CD4-positive, alpha-beta T cell treated with Interleukin-17A for 4 hours (primary cell): ENCODE measurements around the gene WNK2.
"Not testable (repeated sequence)": the region's sequence is repeated elsewhere in the genome, so short reads cannot be mapped to it uniquely, and the experiment has no call there.

Experiments
- DNase-seq: peaks from one replicate; pipeline ENCODE4 v3.0.0-alpha.2; 2020; ENCODE audit warnings: mixed read lengths

WNK2 gene

GRCh38 chr9:93183663-93184431 is at the start of gene WNK2:
Gene WNK2, plus strand, starts transcription at chr9:93184139. Its CDS starts 791 bp downstream, at chr9:93184930.
- peak; percentile 59 for DNase-seq

DNA sequence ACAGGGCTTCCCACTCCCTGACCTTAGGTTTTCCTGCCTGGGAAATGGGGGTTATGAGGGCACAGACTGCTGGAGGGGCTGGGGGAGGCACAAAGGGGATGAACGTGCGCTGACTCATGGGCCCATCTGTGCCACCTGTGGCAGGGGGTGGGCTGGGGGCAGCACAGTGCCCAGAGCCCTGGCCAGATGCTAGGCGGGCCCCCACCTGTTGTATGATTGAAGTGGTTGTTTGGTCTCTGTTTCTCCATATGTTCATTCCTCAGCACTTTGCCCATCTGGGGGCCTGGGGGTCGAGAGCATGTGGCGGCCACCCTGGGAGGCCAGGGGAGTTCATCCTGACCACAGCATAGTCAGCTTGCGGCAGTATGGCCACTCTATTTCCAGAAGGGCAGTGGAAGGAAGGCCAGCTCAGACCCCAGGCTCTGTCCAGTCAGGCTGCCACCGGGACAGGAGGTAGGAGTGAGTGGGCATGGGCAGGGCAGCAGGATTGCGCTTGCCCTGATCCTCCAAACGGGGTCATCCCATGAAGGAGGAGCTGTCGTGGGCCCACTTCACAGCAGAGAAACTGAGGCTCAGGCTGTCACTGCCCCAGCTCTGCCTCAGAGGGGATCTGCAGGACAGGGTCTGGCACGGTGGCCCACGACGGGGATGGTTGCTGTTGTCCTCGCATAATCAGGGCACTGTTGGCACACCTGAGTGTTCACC is 49.0 kb upstream of the WNK2 start:
- DNase-seq, result no peak

DNA sequence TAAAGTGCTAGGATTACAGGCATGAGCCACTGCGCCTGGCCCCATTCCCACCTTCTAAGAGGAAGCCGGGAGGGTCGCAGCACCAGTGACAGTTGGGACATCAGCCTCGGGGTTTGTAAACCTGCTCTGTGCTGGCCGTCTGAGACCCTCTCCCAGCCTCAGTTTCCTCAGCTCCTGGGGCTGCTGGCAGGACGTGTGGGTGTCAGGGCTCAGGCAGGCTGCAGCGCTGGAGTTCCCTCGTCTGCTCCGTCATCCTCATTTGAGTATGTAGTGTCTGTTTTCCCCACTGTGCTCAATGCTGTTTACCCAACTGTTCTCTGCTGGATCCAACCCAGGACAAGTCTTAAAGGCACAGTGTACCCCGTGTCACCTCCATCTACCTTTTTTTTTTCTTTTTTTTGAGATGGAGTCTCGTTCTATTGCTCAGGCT is 47.9 kb upstream of the WNK2 start:
- DNase-seq, result no peak

- no peak for DNase-seq
Observed at GRCh38 chr9:93137362-93137761, 46.6 kb upstream of the WNK2 start.

DNA sequence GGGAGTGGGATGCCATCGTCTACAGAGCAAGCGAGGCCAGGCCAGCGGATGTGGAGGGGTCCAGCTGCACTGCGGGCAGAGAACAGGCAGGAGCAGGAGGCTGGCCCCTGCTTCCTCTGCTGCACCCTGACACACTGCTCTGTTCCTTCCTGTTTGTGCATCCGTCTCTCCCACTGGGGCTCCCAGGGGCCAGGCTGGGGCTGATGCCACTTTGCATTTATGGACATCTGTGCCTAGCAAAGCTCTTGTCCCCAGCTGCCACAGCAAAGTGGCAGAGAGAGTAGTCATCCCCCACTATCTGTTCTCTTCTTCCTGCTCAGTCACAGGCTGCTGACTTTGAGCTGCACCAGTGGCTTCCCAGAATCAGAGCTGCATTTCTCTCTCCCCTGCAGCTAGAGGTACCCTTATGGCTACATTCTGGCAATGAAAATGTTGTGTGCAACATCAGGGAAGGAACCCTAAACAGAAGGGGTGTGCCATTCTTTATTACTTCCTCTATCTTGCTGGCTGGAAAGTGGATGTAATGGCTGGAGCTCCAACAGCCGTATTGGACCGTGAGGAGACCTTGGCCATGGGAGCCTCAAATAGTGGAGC is 45.7 kb upstream of the WNK2 start:
- DNase-seq, result peak; percentile 29

- DNase-seq, result no peak
Observed at GRCh38 chr9:93139365-93140182, 44.4 kb upstream of the WNK2 start.

- peak; percentile 19 for DNase-seq
Observed at GRCh38 chr9:93141771-93142483, 42.0 kb upstream of the WNK2 start.

- DNase-seq, result peak; percentile 80
Observed at GRCh38 chr9:93143830-93144530, 40.0 kb upstream of the WNK2 start.

- DNase-seq, result not testable (repeated sequence)
Observed at GRCh38 chr9:93146696-93147095, 37.2 kb upstream of the WNK2 start.

GRCh38 chr9:93147632-93148031 is 36.3 kb upstream of the WNK2 start:
- DNase-seq, result no peak

DNA sequence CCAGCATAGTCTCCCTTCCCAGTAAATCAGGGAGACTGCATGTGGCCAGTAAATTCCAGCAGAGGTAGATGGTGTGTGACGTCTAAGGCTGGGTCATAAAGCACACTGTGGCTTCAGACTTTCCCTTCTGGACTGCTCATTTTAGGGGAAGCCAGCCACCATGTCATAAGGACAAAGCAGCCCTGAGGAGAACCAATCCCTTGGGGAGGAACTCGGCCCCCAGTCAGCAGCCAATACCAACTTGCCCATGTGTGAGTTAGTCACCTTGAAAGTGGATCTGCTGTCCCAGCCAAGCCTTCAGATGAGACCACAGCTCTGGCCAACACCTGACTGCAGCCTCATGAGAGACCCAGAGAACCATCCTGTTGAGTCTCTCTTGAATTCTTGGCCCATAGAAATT is 35.2 kb upstream of the WNK2 start:
- DNase-seq, result no peak

GRCh38 chr9:93149361-93149760 is 34.6 kb upstream of the WNK2 start:
- DNase-seq, result no peak

DNA sequence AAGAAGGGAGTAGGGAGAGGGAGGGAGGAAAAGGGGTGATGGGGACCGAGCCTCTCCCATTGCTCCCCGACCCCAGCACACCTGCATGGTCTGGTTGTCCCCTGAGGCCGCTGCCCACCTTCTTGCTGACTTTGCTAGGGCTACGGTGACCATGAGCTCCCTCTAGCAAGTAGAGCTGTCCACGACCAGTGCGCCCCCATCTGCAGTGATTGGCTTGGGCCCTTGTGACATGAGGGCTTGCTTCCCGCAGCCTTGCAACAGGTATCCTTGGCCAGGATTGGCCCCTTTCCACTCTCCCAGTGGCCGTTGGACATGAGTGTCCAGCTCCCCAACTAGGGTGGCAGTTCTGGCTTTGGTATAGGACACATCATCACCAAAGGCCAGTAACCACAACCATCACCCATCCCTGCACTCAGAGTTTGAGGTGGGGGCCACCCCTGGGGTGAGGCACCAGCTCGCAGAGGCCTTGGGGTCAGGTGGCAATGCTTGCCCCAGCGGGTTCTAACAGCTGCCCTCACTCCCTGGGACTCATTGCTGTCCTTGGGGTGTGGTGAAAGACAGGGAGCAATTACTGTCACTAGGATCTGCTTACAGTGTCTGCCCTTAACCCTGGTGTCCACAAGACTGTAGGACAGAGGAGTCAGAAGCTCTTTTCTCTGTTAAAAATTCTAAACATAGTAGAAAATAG is 32.7 kb upstream of the WNK2 start:
- no peak for DNase-seq

- peak; percentile 53 for DNase-seq
Observed at GRCh38 chr9:93154293-93154903, 29.5 kb upstream of the WNK2 start.

GRCh38 chr9:93155716-93156474 is 28.0 kb upstream of the WNK2 start:
- no peak for DNase-seq

DNA sequence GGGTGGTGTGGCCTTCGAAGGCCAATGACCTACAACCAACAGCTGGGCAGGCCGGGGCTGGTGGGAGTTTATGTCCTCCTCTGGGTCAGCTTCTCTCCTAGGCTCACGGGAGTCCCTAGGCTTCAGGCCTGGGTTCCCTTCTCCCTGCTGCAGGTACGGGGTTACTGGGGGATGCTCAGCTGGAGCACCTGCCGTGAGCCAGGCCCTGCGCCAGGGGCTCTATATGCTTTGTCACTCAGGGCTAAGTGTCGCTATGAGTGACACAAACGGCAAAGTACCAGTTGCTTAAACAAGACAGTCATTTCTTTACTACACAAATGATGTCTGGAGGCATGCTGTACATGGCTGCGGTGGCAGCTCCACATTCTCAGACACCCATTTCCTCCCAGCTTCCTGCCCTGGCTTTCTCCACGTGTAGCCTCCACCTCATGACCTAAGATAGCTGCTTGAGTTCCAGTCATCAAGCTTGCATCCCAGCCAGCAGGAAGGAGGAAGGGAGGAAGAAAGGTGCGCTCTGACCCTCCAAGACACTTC is 27.4 kb upstream of the WNK2 start:
- no peak for DNase-seq

- DNase-seq, result peak; percentile 80
Observed at GRCh38 chr9:93159601-93160471, 24.1 kb upstream of the WNK2 start.

GRCh38 chr9:93161786-93162562 is 22.0 kb upstream of the WNK2 start:
- DNase-seq, result no peak
